ENCODE results near the gene PSME2. TPM values are rescaled to one million over a fixed set of nuclear protein-coding genes. Genes with fewer than 3 reads are reported as not detected.

PSME2 gene
- total RNA-seq, 1 donor from 2014 or later: 144 TPM

DNA sequence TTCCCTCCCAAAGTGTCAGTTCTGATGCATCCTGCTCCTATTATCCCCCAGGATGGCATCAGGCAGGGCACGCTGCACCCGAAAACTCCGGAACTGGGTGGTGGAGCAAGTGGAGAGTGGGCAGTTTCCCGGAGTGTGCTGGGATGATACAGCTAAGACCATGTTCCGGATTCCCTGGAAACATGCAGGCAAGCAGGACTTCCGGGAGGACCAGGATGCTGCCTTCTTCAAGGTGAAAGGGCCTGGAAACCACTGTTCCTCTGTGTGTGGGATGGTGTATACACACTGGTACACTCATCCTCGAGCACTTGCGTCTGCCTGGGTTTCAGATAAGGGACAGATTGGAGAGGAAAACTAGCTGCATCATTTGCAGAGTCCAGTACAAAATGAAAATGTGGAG lies 15.7 kb upstream of the PSME2 start:
- Histone ChIP-seq H3K36me3 (peaks cover 81% of the 10 kb centered on the region), H3K4me1 (peaks cover 31% of the 10 kb centered on the region), H3K4me3 (peak overlapping the region; percentile 81), H3K27ac (peak overlapping the region; percentile 97), H3K9me3 (no peaks in the 10 kb centered on the region), H3K27me3 (ENCODE audit: low read depth) (no peaks in the 10 kb centered on the region)
- DNase-seq (peak; percentile 28), ATAC-seq (peak in 1 of 2 donors; percentile 22)
- TF ChIP-seq, protein P1, sequence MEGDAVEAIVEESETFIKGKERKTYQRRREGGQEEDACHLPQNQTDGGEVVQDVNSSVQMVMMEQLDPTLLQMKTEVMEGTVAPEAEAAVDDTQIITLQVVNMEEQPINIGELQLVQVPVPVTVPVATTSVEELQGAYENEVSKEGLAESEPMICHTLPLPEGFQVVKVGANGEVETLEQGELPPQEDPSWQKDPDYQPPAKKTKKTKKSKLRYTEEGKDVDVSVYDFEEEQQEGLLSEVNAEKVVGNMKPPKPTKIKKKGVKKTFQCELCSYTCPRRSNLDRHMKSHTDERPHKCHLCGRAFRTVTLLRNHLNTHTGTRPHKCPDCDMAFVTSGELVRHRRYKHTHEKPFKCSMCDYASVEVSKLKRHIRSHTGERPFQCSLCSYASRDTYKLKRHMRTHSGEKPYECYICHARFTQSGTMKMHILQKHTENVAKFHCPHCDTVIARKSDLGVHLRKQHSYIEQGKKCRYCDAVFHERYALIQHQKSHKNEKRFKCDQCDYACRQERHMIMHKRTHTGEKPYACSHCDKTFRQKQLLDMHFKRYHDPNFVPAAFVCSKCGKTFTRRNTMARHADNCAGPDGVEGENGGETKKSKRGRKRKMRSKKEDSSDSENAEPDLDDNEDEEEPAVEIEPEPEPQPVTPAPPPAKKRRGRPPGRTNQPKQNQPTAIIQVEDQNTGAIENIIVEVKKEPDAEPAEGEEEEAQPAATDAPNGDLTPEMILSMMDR (IDR thresholded peaks at IDR 0.05): no peak
- intact Hi-C loops (cut with DNase I): no loop called here

DNA sequence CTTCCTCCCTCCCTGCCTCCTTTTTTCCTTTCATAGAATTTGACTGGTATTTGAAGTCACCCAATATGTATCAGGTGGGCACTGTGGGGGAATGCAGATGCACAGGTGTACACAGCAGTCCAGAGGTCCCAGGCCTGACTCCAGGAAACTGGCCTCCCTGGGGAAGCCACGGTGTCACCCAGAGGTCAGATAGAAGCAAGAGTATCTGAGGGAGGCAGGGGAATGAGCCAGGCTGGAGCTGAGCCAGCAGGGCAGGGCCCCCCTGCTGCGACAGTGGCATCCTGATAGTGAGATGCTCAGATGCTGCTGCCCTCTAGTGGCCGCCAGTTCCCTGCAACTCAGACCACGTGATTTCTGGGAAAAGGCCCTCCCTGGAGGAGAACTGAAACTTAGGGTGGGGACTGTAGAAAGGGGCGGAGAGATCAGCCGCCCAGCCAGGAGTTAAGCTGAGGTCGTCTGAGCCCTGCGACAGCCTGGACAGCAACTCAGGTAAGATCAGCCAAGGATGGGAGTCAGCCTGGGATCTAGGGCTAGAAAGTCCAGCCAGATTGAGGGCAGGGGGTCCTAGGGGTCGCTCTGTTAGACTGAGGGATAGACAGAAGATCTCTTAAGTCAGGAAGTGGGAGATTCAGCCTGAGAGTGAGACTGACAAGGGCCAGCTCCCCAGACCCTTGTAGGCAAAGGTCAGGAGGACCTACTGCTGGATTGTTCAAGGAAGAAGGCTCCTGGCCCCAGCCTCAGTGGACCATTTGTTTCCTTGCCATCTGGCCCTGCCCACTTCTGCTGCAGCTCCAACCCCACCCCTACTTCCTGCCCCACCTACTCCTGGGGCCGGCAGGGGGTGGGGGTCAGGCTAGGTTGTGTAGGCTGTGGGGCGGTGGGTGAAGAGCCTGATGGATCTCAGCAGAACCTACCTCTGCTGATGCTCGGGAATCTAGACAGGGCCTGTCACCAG lies 14.7 kb upstream of the PSME2 start, which contains the start of gene IRF9:
Gene IRF9 (plus strand): TSS at position 416 of the 955 bp plus-strand sequence. CDS start 880 bp downstream, outside the sequence.
- ATAC-seq (peak; percentile 96), DNase-seq (peak; percentile 95)
- Histone ChIP-seq H3K27ac (peak within 1 kb of the TSS; percentile 97), H3K4me3 (peak within 1 kb of the TSS; percentile 81), H3K36me3 (peaks cover 81% of the 10 kb centered on the region), H3K9me3 (no peaks in the 10 kb centered on the region), H3K27me3 (ENCODE audit: low read depth) (no peaks in the 10 kb centered on the region), H3K4me1 (peaks cover 31% of the 10 kb centered on the region)
- intact Hi-C loops (cut with DNase I): no loop called here
- TF ChIP-seq, protein P1 (IDR thresholded peaks at IDR 0.05): peak; percentile 96

DNA sequence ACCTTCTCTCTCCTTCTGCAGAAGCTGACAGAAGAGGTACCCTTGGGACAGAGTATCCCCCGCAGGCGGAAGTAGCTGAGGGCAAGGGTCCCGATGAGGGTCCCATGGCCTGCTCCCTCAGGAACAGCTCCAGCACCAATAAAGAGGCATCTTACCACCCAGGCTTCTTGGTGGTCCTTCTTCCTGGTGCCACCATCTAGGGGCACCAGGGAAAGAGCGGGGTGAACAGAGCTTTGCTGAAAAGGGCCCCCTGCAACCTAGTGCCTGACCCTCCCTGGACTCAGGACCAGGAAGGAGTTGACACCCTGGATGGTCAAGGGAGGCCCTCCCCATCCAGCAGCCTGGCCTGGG lies 14.1 kb upstream of the PSME2 start:
- DNase-seq (no peak), ATAC-seq (no peak)
- H3K9me3 ChIP-seq: no peaks in the 10 kb centered on the region
- H3K4me3 ChIP-seq: no peak overlapping the region
- no peaks in the 10 kb centered on the region for H3K27me3 ChIP-seq (ENCODE audit: low read depth)
- TF ChIP-seq, protein P1 (IDR thresholded peaks at IDR 0.05): no peak
- peaks cover 31% of the 10 kb centered on the region for H3K4me1 ChIP-seq
- intact Hi-C loops (cut with DNase I): no loop called here
- H3K36me3 ChIP-seq: peaks cover 81% of the 10 kb centered on the region
- H3K27ac ChIP-seq: peak overlapping the region; percentile 97

DNA sequence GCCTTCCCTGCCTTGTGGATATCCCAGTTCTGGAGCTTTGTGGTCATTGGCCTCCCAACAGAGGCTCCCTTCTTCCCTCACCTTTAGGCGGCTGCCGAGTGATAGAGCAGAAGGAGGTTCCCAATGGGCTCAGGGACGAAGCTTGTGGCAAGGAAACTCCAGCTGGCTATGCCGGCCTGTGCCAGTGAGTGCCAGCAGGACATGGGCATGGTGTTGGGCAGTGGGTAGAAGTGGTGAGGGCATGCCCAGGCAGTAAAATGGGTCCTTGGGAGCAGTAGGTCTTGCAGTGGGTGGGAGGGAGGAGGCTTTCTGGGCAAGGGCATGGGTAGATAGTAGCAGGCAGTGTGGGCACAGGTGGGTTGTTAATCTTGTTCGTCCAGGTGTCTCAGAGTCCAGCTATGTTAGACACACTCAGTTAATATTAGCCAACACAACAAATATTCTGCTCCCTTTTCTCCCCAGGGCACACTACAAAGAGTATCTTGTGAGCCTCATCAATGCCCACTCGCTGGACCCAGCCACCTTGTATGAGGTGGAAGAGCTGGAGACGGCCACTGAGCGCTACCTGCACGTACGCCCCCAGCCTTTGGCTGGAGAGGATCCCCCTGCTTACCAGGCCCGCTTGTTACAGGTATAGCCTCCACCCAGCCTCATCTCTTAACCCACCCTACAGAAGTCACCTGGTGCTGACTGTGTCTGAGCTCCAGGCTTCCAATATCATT lies 13.5 kb upstream of the PSME2 start:
- Histone ChIP-seq H3K9me3 (no peaks in the 10 kb centered on the region), H3K36me3 (peaks cover 81% of the 10 kb centered on the region), H3K4me3 (no peak overlapping the region), H3K27ac (peak overlapping the region; percentile 97), H3K27me3 (ENCODE audit: low read depth) (no peaks in the 10 kb centered on the region), H3K4me1 (peaks cover 31% of the 10 kb centered on the region)
- ATAC-seq (no peak), DNase-seq (peak; percentile 46)
- TF ChIP-seq, protein P1 (IDR thresholded peaks at IDR 0.05): no peak
- intact Hi-C loops (cut with DNase I): no loop called here

DNA sequence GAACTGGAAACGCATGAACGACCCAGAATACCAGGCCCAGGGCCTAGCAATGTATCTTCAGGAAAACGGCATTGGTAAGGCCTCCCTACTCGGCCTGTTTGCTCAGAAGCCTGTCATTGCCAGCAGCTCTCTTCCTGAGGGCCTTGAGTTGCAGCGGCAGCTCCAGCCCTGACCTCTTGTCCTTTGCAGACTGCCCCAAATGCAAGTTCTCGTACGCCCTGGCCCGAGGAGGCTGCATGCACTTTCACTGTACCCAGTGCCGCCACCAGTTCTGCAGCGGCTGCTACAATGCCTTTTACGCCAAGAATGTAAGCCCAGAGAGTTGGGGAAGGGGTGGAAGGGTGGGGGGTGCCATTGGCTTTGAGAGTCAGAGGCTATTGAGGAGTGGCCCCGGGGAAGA lies 10.9 kb upstream of the PSME2 start:
- no peak overlapping the region for H3K27ac ChIP-seq
- H3K27me3 ChIP-seq (ENCODE audit: low read depth): no peaks in the 10 kb centered on the region
- TF ChIP-seq, protein P1 (IDR thresholded peaks at IDR 0.05): no peak
- peaks cover 14% of the 10 kb centered on the region for H3K4me1 ChIP-seq
- intact Hi-C loops (cut with DNase I): no loop called here
- H3K4me3 ChIP-seq: no peak overlapping the region
- no peaks in the 10 kb centered on the region for H3K9me3 ChIP-seq
- no peak for DNase-seq
- ATAC-seq: no peak
- H3K36me3 ChIP-seq: peaks cover 82% of the 10 kb centered on the region
